Measurements from ENCODE around the gene USP40.

USP40 gene

GRCh38 chr2:233476063-233476410 lies 90.5 kb downstream of the USP40 start:
- H3K4me3 ChIP-seq (ENCODE audit: low read depth, low read length): no peak overlapping the region
- TF ChIP-seq CTCF (conservative IDR thresholded peaks at IDR 0.05; ENCODE audit: low read depth, low read length): no peak
- no peak for DNase-seq (ENCODE audit: low read depth)

GRCh38 chr2:233474308-233475160 lies 92.0 kb downstream of the USP40 start:
- H3K4me3 ChIP-seq (ENCODE audit: low read depth, low read length): no peak overlapping the region
- DNase-seq (ENCODE audit: low read depth): no peak
- TF ChIP-seq CTCF (conservative IDR thresholded peaks at IDR 0.05; ENCODE audit: low read depth, low read length): no peak

- no peak for DNase-seq (ENCODE audit: low read depth)
- no peak for TF ChIP-seq CTCF (conservative IDR thresholded peaks at IDR 0.05; ENCODE audit: low read depth, low read length)
- no peak overlapping the region for H3K4me3 ChIP-seq (ENCODE audit: low read depth, low read length)
Measured at GRCh38 chr2:233473878-233474277, 92.7 kb downstream of the USP40 start.

- no peak for DNase-seq (ENCODE audit: low read depth)
- no peak overlapping the region for H3K4me3 ChIP-seq (ENCODE audit: low read depth, low read length)
- TF ChIP-seq CTCF (conservative IDR thresholded peaks at IDR 0.05; ENCODE audit: low read depth, low read length): no peak
Measured at GRCh38 chr2:233473386-233473791, 93.2 kb downstream of the USP40 start.

GRCh38 chr2:233471291-233472035 lies 95.1 kb downstream of the USP40 start:
- H3K4me3 ChIP-seq (ENCODE audit: low read depth, low read length): no peak overlapping the region
- no peak for DNase-seq (ENCODE audit: low read depth)
- no peak for TF ChIP-seq CTCF (conservative IDR thresholded peaks at IDR 0.05; ENCODE audit: low read depth, low read length)

GRCh38 chr2:233470839-233471238 lies 95.7 kb downstream of the USP40 start:
- DNase-seq (ENCODE audit: low read depth): no peak
- TF ChIP-seq CTCF (conservative IDR thresholded peaks at IDR 0.05; ENCODE audit: low read depth, low read length): no peak
- H3K4me3 ChIP-seq (ENCODE audit: low read depth, low read length): no peak overlapping the region
